OCI-LY7 (cell line): ENCODE measurements around the gene PIRT. TPM values are rescaled to one million over a fixed set of nuclear protein-coding genes. Genes with fewer than 3 reads are reported as not detected.

Experiments used
- BruUV-seq: library from RNA; stranded (reverse); fragments of 400-500 nt; replicated peaks from 2 replicates; lab custom pipeline; 2021; lab: Mats Ljungman, UMichigan
- CTCF ChIA-PET: fragments of 300-600 bp; sonication (Branson Sonifier 250); formaldehyde crosslinking; loops from one replicate; lab custom pipeline; 2022; ENCODE audit warnings: antibody characterized with exemption; ENCODE audit not compliant: unreplicated experiment; lab: Charles Lee
- POLR2A ChIA-PET: fragments of 300-600 bp; sonication (Branson Sonifier 250); formaldehyde crosslinking; loops from one replicate; lab custom pipeline; 2022; ENCODE audit warnings: antibody characterized with exemption; lab: Charles Lee
- DNase-seq: peaks from one replicate; pipeline ENCODE4 v3.0.0-alpha.2; 2015; ENCODE audit warnings: low spot score
- H2AFZ ChIP-seq: fragments of 200-600 bp; sonication (generic), shearing (Covaris generic); 2 replicates; pipeline ENCODE4 v1.6.1; 2014; ENCODE audit warnings: mild to moderate bottlenecking, antibody characterized with exemption, low read length, moderate library complexity
- H3K27ac ChIP-seq: fragments of 200-600 bp; sonication (generic); 2 replicates; pipeline ENCODE4 v1.5.1; 2014; ENCODE audit warnings: mixed run types, low read depth, mild to moderate bottlenecking, moderate library complexity, low read length, inconsistent platforms; ENCODE audit not compliant: poor library complexity, severe bottlenecking
- H3K36me3 ChIP-seq: fragments of 200-600 bp; sonication (generic); 2 replicates; pipeline ENCODE4 v1.6.1; 2014; ENCODE audit warnings: mild to moderate bottlenecking, antibody characterized with exemption, low read length, moderate library complexity, mixed read lengths; ENCODE audit not compliant: insufficient read depth
- H3K4me1 ChIP-seq: fragments of 200-600 bp; sonication (generic); 2 replicates; pipeline ENCODE4 v1.5.1; 2014; ENCODE audit warnings: mild to moderate bottlenecking, low read length; ENCODE audit not compliant: insufficient read depth, poor library complexity, severe bottlenecking
- H3K4me2 ChIP-seq: fragments of 200-600 bp; sonication (generic); 2 replicates; pipeline ENCODE4 v1.6.1; 2014; ENCODE audit warnings: mild to moderate bottlenecking, low read length
- H3K4me3 ChIP-seq: fragments of 200-600 bp; sonication (generic); 2 replicates; pipeline ENCODE4 v1.5.1; 2014; ENCODE audit warnings: mild to moderate bottlenecking, low read depth, low read length; ENCODE audit not compliant: poor library complexity, severe bottlenecking
- H3K79me2 ChIP-seq: fragments of 200-600 bp; sonication (generic); 2 replicates; pipeline ENCODE4 v1.6.1; 2016; ENCODE audit warnings: low read depth, mild to moderate bottlenecking, low read length, moderate library complexity, mixed read lengths; ENCODE audit not compliant: insufficient read depth
- H3K9me2 ChIP-seq: fragments of 200-600 bp; sonication (generic); 2 replicates; pipeline ENCODE4 v1.6.1; 2016; ENCODE audit warnings: mild to moderate bottlenecking, low read length, mixed read lengths; ENCODE audit not compliant: insufficient read depth
- H3K9me3 ChIP-seq: fragments of 200-600 bp; sonication (generic); 2 replicates; pipeline ENCODE4 v1.6.1; 2014; ENCODE audit warnings: mild to moderate bottlenecking, mixed run types, low read length, mixed read lengths
- H4K20me1 ChIP-seq: fragments of 200-600 bp; sonication (generic); 2 replicates; pipeline ENCODE4 v1.6.1; 2014; ENCODE audit warnings: mild to moderate bottlenecking, antibody characterized with exemption, low read length, moderate library complexity, mixed read lengths; ENCODE audit not compliant: insufficient read depth
- EZH2phosphoT487 ChIP-seq: fragments of 200-600 bp; sonication (generic); IDR thresholded peaks from 2 replicates; pipeline ENCODE4 v1.6.1; 2018; ENCODE audit warnings: low read depth, borderline replicate concordance, mild to moderate bottlenecking, mixed run types, antibody characterized with exemption, low read length, moderate library complexity, mixed read lengths
- intact Hi-C: fragments of 100-400 bp; cut with micrococcal nuclease; formaldehyde crosslinking; loops from one replicate; pipeline ENCODE4 v1.10.0; 2022; ENCODE audit not compliant: unreplicated experiment
- total RNA-seq, 2 experiments: library from RNA; depleted of rRNA in 1 of 2; stranded (reverse); fragments of >200 nt in 1 of 2; shearing (Covaris generic) in 1 of 2; gene quantifications; 2 replicates each; pipeline ENCODE4 v1.2.3, GENCODE V29; 2014 to 2022
- TF ChIP-seq, protein P1 (sequence below): fragments of 200-600 bp; sonication (generic); conservative IDR thresholded peaks from 2 replicates; pipeline ENCODE4 v1.5.1; 2014; ENCODE audit warnings: mild to moderate bottlenecking, antibody characterized with exemption, low read length, moderate library complexity, mixed read lengths

Gene PIRT
- total RNA-seq, 2 experiments from 2014 or later = not detected

DNA sequence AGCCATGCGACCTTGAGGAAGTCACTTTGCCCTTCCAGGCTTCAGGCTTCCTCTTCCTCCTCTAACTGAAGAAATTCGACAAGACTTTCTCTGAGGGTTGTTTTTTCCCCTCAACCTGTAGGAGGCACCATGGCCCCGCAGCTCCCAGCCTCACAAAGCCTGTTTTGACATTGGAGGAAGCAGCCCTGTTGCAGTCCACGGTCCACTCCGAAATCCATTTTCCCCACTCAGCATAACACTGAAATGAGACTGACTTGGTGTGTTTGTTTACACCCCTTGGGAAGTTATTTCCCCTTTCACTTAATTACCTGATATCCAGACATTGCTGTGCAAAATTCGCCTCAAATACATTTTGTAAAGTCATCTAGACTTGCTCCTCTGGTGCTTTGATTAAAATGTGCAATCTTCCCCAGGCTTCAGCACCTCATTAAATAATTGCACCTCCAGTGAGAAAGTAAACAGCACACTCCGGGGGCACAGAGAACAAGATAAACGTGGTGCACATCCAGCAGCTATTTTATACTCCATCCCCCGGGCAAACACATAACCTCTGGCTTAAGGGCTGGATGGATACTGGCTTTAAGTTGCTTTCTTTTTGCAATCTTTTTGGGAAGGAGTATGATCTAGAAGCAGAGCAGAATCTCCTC is 41.4 kb upstream of the PIRT start:
- no peaks in the 10 kb centered on the region for H3K4me1 ChIP-seq
- POLR2A ChIA-PET = no interaction called here
- no peaks in the 10 kb centered on the region for H3K79me2 ChIP-seq
- CTCF ChIA-PET = no interaction called here
- peak; percentile 7 for DNase-seq
- intact Hi-C loops = loop anchor here (5.0 kb wide), 3 partner anchors 263 to 1058 kb away; no protein-coding TSS in a partner anchor
- no peaks in the 10 kb centered on the region for H3K9me3 ChIP-seq
- H3K4me2 ChIP-seq = no peak overlapping the region
- no peaks in the 10 kb centered on the region for H3K9me2 ChIP-seq
- 0 out of 2 replicates have a peak, but pooled peaks cover 3% of the 10 kb centered on the region for H4K20me1 ChIP-seq
- no TSS peak for BruUV-seq
- TF ChIP-seq, protein P1, sequence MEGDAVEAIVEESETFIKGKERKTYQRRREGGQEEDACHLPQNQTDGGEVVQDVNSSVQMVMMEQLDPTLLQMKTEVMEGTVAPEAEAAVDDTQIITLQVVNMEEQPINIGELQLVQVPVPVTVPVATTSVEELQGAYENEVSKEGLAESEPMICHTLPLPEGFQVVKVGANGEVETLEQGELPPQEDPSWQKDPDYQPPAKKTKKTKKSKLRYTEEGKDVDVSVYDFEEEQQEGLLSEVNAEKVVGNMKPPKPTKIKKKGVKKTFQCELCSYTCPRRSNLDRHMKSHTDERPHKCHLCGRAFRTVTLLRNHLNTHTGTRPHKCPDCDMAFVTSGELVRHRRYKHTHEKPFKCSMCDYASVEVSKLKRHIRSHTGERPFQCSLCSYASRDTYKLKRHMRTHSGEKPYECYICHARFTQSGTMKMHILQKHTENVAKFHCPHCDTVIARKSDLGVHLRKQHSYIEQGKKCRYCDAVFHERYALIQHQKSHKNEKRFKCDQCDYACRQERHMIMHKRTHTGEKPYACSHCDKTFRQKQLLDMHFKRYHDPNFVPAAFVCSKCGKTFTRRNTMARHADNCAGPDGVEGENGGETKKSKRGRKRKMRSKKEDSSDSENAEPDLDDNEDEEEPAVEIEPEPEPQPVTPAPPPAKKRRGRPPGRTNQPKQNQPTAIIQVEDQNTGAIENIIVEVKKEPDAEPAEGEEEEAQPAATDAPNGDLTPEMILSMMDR = peak; percentile 41; the same call in 1 of the 2 replicates
- no peak for TF ChIP-seq EZH2phosphoT487
- H3K4me3 ChIP-seq = no peak overlapping the region
- no peak overlapping the region for H3K27ac ChIP-seq
- H3K36me3 ChIP-seq = no peaks in the 10 kb centered on the region
- H2AFZ ChIP-seq = no peak overlapping the region

DNA sequence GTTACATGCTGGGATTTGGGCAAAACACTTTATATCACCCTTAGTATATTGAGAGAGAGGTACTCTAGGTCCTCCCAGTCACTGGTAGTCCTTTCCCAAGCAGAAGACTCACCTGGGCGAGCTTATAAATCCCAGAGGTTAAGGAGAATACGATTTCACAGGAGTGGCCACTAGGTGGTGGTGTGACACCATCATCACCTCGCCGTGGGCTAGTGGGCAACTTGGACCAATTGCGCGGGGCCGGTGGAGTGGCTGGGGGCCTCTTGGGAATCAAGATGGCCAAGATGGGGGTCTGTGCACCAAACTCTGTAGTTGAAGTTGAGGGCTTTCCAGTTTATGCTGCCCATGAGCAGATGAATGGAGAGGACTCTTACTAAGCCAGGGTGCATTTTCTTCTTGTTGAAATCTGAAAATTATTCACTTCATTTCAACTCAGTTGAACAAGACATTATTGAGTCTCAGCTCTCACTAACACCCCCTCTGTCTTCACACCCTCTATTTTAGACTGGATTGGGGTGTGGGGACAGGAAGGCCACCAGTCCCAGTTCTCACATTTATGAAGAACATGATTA is 38.2 kb upstream of the PIRT start:
- Histone ChIP-seq H3K4me2 (no peak overlapping the region), H3K4me1 (no peaks in the 10 kb centered on the region), H4K20me1 (0 out of 2 replicates have a peak, but pooled peaks cover 3% of the 10 kb centered on the region), H3K27ac (no peak overlapping the region), H3K4me3 (no peak overlapping the region), H3K9me3 (no peaks in the 10 kb centered on the region), H2AFZ (no peak overlapping the region), H3K9me2 (no peaks in the 10 kb centered on the region), H3K79me2 (no peaks in the 10 kb centered on the region), H3K36me3 (no peaks in the 10 kb centered on the region)
- POLR2A ChIA-PET = interaction anchor here (0.5 kb wide), 1 partner anchor 1498 kb away, joined by 3 read pairs; no protein-coding TSS in a partner anchor
- CTCF ChIA-PET = interaction anchor here (1.0 kb wide), 1 partner anchor 264 kb away, joined by 3 read pairs; no protein-coding TSS in a partner anchor
- TF ChIP-seq EZH2phosphoT487 = no peak
- TF ChIP-seq, protein P1 = peak; percentile 78
- intact Hi-C loops = loop anchor here (5.0 kb wide), 3 partner anchors 266 to 1061 kb away; no protein-coding TSS in a partner anchor
- no TSS peak for BruUV-seq
- DNase-seq = peak; percentile 41
